Mononuclear cell (primary cell): ENCODE results near the gene SLC5A2. TPM values are rescaled to one million over a fixed set of nuclear protein-coding genes. Genes with fewer than 3 reads are reported as not detected.
A peak's percentile ranks its signal among the peaks of the same experiment; 100 is the strongest.

Experiments
- H3K27me3 ChIP-seq: 2 replicates; pipeline ENCODE4 v1.6.0; 2011; ENCODE audit warnings: low read length, control low read depth; ENCODE audit not compliant: insufficient read depth
- H3K4me1 ChIP-seq: 2 replicates; pipeline ENCODE4 v1.5.1; 2011; ENCODE audit warnings: mild to moderate bottlenecking, low read length, control low read depth; ENCODE audit not compliant: insufficient read depth
- H3K4me3 ChIP-seq: 2 replicates; pipeline ENCODE4 v1.5.1; 2011; ENCODE audit warnings: mild to moderate bottlenecking, low read length, moderate library complexity
- H3K9me3 ChIP-seq: 2 replicates; pipeline ENCODE4 v1.5.1; 2011; ENCODE audit warnings: low read depth, mild to moderate bottlenecking, control low read depth, low read length
- total RNA-seq: library from RNA; depleted of rRNA; stranded (reverse); fragments of >200 nt; gene quantifications from one replicate; pipeline ENCODE4 v1.2.3, GENCODE V29; 2012

The SLC5A2 gene
- total RNA-seq, 1 donor: 0.42 TPM

DNA sequence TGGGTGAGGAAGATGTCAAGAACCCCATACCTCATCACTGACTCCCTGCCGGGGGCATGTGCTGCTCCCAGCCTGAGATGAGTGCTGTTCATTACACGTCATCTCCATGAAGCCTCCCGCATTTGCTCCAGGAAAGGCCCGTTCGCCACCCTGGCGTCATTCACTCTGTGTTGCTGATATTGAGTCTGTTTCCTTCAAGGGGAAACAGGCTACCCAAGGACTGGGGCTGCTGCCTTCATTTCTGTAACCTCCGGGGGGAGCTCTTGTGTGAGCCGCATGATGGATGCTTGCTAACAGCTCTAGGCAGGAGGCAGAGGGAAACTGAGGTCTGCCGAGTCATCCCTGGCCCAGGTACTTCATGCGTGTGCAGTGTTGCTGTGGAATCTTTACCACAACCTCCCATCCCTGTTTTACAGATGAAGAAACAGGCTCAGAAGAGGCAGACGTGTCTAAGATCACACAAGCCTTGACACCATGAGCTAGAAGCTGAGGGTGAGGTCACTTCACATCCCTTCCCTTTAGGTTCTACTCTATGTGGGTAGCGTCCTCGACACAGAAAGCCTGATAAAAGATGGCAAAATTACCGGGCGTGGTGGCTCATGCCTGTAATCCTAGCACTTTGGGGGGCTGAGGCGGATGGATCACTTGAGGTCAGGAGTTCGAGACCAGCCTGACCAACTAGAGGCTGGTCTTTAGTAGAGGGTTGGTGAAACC is 27.2 kb upstream of the SLC5A2 start:
- H3K9me3 ChIP-seq: no peaks in the 10 kb centered on the region
- no peak overlapping the region for H3K4me3 ChIP-seq
- peaks cover 63% of the 10 kb centered on the region for H3K4me1 ChIP-seq
- H3K27me3 ChIP-seq: no peaks in the 10 kb centered on the region

DNA sequence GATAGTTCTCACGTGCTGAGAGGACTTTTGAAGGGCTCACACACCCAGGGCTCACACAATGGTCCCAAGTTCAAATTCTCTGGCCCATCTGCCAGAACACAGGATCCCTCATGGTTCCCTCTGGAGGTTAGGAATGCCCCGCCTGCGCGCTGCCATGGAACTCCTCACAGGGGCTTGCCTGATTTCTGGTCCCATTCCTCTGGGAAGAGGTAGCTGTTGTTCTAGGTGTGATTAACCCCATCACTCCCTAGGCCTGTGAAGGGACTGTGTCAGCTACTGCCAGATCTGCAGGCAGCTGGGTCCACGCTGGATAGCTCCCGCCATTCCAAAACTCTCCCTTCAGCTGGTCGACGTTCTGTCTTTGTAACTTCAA is 25.9 kb upstream of the SLC5A2 start:
- Histone ChIP-seq H3K27me3 (no peaks in the 10 kb centered on the region), H3K9me3 (no peaks in the 10 kb centered on the region), H3K4me1 (peaks cover 64% of the 10 kb centered on the region), H3K4me3 (no peak overlapping the region)

DNA sequence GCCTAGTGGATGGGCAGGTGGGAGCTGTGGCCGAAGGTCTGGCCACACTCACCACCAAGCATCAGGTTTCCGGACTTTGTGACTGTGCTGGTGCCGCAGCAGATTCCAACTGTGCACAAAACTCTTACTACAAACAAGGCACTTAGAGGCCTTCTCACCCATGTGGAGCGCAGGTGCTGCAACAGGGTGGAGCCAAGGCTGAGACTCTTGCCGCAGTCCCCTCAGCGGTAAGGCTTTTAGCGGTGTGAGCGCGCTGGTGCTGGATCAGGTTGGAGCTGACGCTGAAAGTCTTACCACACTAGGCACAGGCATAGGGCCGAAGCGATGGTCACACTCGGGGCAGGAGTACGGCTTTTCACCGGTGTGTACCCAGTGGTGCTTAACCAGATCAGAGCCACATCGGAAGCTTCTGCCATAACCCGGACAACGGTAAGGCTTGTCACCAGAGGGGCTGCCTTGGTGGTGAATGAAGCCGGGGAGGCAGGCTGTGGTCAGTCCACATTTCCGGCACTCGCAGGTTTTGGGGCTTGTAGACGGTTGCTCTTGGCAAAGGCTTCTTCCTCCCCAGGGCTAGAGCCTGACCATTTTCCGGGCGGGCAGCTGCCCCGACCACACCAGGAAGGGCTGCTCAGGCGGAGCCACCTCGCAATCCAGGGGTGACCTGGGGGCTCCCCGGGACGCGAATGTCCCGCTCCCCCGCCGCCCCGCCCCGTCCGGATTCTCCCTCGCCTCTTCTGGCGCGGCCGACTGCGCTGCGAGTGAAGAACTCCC is 24.7 kb upstream of the SLC5A2 start:
- H3K4me3 ChIP-seq: peak overlapping the region; percentile 89
- no peaks in the 10 kb centered on the region for H3K27me3 ChIP-seq
- H3K9me3 ChIP-seq: no peaks in the 10 kb centered on the region
- H3K4me1 ChIP-seq: peaks cover 64% of the 10 kb centered on the region

DNA sequence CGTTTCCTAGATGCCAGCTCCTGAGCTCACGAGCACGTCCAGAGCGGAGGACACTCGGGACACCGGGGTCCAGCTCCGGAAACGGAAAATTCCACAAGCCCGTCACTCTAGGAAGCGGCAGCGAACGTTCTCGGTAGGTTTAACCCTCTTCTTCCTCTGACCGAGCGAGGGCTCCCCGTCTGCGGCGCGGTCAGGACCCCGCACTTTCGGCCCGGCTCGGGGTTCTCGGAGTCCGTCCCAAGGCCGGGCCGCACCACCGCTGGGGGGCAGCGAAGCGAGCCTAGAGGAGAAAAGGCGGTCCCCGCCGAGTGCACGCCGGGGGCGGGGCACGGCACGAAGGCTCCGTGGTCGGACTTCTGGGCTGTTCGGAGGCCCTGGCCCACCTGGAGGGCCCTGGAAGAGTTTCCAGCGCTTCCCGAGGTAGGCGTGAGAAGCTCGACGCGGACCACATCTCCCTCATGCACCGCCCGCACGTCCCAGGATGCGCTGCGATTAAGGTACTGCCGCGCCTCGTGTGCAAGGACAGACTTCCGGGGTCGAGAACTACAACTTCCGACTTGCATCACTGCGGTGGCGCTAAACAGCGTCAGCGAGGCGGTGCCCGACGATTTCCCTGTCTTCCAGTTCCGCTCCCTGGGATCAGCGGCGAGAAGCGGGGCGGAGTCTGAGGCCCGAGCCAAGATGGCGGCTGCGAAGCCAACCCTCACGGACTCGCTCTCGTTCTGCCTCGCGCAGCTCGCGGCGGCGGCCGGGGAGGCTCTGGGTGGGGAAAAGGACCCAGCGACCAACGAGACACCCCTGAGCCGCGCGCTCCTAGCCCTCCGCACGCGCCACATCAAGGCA is 23.9 kb upstream of the SLC5A2 start, which contains the start of gene ARMC5:
ARMC5 (plus strand) TSS at position 658 of the 843 bp plus-strand sequence; CDS start at position 682, 24 bp downstream.
- H3K9me3 ChIP-seq: no peaks in the 10 kb centered on the region
- H3K4me3 ChIP-seq: peak within 1 kb of the TSS; percentile 89
- H3K4me1 ChIP-seq: peaks cover 57% of the 10 kb centered on the region
- H3K27me3 ChIP-seq: no peaks in the 10 kb centered on the region

DNA sequence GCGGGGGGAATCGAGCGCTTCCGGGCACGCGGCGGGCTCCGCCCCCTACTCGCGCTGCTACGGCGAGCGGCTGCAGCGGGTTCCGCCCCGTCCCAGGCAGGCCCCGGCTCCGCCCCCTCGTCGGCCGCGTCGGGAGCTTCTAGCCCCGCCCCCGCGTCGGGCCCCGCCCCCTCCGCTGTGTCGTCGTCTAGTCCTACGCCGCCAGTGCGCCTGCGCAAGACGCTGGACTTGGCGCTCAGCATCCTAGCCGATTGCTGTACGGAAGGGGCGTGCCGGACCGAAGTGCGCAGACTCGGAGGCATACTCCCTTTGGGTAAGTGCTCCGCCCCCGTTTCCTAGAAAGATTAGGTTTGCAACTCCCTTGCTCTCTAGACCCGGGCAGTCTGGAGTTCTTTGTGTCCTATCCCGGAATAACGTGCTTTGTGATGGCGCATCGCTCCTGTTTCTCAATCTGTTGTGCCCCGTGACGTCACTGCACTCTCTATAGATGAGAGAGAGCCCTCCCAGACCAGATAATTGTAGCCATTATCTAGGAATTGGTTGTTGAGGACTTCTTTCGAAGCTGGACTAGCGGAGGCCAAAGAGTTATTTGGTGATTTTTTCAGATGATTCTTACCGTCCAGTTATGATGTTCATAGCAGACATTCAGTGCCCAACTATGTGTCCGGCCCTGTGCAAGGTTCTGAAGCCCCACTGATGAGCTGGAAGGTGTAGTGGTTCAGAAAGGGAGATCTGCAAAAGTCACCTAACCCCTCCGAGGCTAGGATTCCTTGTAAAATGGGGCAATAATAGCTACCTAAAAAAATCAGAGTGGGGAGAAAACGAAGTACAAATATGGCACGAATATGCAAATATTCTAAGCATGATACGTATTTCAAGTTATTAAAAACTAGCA is 23.0 kb upstream of the SLC5A2 start:
- Histone ChIP-seq H3K4me3 (peak overlapping the region; percentile 89), H3K4me1 (peaks cover 48% of the 10 kb centered on the region)

DNA sequence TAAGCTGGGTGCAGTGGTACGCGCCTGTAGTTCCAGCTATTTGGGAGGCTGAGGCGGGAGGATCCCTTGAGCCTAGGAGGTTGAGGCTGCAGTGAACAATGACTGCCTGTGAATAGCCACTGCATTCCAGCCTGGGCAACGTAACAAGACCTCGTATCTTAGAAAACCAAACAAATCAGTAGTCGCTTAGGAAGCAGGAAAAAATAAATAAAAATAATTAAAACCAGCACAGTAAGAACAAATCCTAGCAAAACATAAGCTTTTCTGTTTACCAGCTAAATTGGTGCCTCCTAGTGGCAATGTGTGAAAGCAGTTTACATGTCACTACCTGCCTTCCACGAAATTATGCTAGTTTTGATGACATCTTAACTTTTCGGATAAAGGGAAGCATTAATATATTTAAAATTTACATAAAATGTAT is 22.3 kb upstream of the SLC5A2 start:
- Histone ChIP-seq H3K27me3 (no peaks in the 10 kb centered on the region), H3K4me3 (no peak overlapping the region), H3K9me3 (no peaks in the 10 kb centered on the region), H3K4me1 (peaks cover 41% of the 10 kb centered on the region)

More for the DNA sequence above, 23.0 kb upstream of the SLC5A2 start:
- Histone ChIP-seq H3K9me3 (no peaks in the 10 kb centered on the region), H3K27me3 (no peaks in the 10 kb centered on the region)

DNA sequence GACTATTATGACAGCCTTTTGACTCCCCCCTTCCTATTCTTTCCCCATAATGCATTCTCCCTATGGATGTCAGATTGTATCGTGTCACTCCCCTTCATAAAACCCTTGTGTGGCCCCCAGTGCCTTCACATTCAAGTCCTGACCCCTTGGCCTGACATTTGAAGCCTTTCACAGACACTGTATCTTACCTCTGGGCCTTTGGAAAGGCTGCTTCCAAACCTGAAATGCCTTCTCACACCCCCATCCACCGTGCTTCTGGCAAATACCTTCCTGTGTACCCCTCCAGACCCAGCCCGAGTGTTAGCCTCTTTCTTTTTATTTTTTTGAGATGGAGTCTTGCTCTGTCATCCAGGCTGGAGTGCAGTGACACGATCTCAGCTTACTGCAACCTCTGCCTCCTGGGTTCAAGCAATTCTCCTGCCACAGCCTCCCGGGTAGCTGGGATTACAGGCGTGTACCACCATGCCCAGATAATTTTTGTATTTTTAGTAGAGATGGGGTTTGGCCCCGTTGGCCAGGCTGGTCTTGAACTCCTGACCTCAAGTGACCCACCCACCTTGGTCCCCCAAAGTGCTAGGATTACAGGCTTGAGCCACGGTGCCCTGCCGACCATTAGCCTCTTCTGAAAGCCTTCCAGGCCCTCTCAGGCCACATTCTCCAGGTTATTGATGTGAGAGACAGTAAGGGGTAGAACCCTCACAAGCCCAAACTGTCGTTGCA is 21.6 kb upstream of the SLC5A2 start:
- peaks cover 34% of the 10 kb centered on the region for H3K4me1 ChIP-seq
- no peak overlapping the region for H3K4me3 ChIP-seq
- H3K9me3 ChIP-seq: no peaks in the 10 kb centered on the region
- no peaks in the 10 kb centered on the region for H3K27me3 ChIP-seq

DNA sequence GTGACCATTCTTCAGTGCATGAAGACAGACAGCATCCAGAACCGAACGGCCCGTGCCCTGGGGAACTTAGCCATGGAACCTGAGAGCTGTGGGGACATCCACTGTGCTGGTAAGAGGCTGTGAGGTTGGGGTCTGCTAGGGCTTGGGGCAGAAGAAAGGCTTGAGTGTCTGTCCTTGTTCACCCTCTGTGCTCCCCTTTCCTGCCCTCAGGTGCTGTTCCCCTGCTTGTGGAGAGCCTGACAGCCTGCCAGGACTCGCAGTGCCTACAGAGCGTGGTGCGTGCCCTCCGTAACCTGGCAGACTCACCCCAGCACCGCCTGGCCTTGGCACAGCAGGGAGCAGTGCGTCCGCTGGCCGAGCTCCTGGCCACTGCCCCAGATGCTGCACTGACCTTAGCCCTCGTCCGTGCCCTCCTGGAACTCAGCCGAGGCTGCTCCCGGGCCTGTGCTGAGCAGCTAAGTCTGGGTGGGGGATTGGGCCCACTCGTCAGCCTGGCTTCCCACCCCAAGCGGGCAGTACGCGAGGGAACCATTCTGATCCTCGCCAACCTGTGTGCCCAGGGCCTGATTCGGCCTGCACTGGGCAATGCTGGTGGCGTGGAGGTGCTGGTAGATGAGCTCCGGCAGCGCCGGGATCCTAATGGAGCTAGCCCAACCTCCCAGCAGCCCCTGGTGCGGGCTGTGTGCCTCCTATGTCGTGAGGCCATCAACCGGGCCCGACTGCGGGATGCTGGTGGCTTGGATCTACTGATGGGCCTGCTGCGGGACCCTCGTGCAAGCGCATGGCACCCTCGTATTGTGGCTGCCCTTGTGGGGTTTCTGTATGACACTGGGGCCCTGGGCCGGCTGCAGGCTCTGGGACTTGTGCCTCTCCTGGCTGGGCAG is 20.8 kb upstream of the SLC5A2 start:
- Histone ChIP-seq H3K9me3 (no peaks in the 10 kb centered on the region), H3K4me1 (peaks cover 28% of the 10 kb centered on the region), H3K4me3 (no peak overlapping the region), H3K27me3 (no peaks in the 10 kb centered on the region)

DNA sequence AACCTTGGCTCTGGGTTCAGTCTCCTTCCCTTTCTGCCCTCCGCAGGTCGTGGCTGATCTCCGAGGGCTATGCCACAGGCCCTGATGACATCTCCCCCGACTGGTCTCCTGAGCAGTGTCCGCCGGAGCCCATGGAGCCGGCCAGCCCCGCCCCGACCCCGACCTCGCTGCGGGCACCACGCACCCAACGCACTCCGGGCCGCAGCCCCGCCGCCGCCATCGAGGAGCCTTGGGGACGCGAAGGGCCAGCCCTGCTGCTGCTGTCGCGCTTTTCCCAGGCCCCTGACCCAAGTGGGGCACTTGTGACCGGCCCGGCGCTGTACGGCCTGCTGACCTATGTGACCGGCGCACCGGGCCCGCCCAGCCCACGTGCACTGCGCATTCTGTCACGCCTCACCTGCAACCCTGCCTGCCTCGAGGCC is 18.6 kb upstream of the SLC5A2 start:
- no peaks in the 10 kb centered on the region for H3K27me3 ChIP-seq
- H3K4me1 ChIP-seq: peaks cover 17% of the 10 kb centered on the region
- no peak overlapping the region for H3K4me3 ChIP-seq
- H3K9me3 ChIP-seq: no peaks in the 10 kb centered on the region

DNA sequence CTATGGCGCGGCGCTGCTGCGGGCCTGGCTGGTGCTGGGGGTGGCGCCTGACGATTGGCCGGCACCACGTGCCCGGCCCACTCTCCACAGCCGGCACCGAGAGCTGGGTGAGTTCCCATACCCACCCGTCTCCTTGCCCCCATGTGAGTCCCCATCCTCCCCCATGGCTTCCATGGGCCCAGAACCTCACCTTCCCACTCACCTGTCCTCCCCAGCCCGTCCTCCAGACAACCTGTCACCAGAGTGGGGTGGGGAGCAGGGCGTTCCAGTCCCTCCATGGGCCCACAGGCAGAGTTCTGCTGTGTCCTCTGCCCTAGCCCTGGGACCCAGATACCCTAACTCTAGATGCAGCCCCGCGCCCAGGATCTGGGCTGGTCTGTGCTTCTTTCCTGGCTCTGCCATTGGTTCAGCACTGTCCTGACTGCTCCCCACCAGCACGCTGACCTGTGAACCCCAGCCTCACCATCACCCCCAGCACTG is 18.1 kb upstream of the SLC5A2 start:
- no peaks in the 10 kb centered on the region for H3K9me3 ChIP-seq
- H3K4me3 ChIP-seq: no peak overlapping the region
- peaks cover 16% of the 10 kb centered on the region for H3K4me1 ChIP-seq
- H3K27me3 ChIP-seq: no peaks in the 10 kb centered on the region

DNA sequence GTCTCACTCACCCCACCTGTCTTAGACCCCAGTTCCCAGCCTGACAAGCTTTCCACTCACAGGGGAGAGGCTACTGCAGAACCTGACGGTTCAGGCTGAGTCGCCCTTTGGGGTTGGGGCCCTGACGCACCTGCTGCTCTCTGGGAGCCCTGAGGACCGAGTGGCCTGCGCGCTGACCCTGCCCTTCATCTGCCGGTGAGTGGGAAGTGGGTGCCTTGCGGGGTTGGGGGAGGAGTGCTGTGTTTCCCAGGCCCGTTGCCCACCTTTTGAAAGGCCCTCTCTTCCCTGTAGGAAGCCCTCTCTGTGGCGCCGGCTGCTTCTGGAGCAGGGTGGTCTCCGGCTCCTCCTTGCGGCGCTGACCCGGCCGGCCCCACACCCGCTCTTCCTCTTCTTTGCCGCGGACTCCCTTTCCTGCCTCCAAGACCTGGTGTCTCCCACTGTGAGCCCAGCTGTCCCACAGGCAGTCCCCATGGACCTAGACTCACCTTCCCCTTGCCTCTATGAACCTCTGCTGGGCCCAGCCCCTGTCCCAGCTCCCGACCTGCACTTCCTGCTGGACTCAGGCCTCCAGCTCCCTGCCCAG is 17.0 kb upstream of the SLC5A2 start:
- Histone ChIP-seq H3K4me1 (peaks cover 7% of the 10 kb centered on the region), H3K27me3 (no peaks in the 10 kb centered on the region), H3K4me3 (no peak overlapping the region), H3K9me3 (no peaks in the 10 kb centered on the region)

DNA sequence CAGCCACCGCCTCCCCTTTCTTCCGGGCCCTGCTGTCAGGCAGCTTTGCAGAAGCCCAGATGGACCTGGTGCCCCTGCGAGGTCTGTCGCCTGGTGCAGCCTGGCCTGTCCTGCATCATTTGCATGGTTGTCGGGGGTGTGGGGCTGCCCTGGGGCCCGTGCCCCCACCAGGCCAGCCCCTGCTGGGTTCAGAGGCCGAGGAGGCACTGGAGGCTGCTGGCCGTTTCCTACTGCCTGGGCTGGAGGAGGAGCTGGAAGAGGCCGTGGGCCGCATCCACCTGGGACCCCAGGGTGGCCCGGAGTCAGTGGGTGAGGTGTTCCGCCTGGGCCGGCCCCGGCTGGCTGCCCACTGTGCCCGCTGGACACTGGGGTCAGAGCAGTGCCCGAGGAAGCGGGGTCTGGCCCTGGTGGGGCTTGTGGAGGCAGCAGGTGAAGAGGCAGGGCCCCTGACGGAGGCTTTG is 16.5 kb upstream of the SLC5A2 start:
- H3K9me3 ChIP-seq: no peaks in the 10 kb centered on the region
- H3K27me3 ChIP-seq: peaks cover under 1% of the 10 kb centered on the region
- H3K4me3 ChIP-seq: no peak overlapping the region
- peaks cover 8% of the 10 kb centered on the region for H3K4me1 ChIP-seq
